VCaP (cell line): ENCODE results near the gene CDH18.

Source experiments
- H3K27ac ChIP-seq: fragments of 450-650 bp; 2 replicates; pipeline ENCODE4 v1.5.1; 2017
- CTCF ChIP-seq: fragments of 450-650 bp; conservative IDR thresholded peaks from 2 replicates; pipeline ENCODE4 v1.5.1; 2017; ENCODE audit warnings: mild to moderate bottlenecking, moderate library complexity

CDH18 gene

GRCh38 chr5:19532936-19533335 is 455.1 kb downstream of the CDH18 start:
- no peak for TF ChIP-seq CTCF

GRCh38 chr5:19531374-19531952 is 456.5 kb downstream of the CDH18 start:
- H3K27ac ChIP-seq, result no peak overlapping the region
- no peak for TF ChIP-seq CTCF

More at GRCh38 chr5:19532936-19533335, 455.1 kb downstream of the CDH18 start:
- H3K27ac ChIP-seq, result no peak overlapping the region

GRCh38 chr5:19519448-19519847 is 468.6 kb downstream of the CDH18 start:
- H3K27ac ChIP-seq, result no peak overlapping the region
- TF ChIP-seq CTCF, result no peak

GRCh38 chr5:19498852-19499251 is 489.1 kb downstream of the CDH18 start:
- no peak overlapping the region for H3K27ac ChIP-seq
- TF ChIP-seq CTCF, result no peak

GRCh38 chr5:19497229-19497815 is 490.7 kb downstream of the CDH18 start:
- TF ChIP-seq CTCF, result no peak

GRCh38 chr5:19496056-19496455 is 491.9 kb downstream of the CDH18 start:
- H3K27ac ChIP-seq, result no peak overlapping the region
- no peak for TF ChIP-seq CTCF

More at GRCh38 chr5:19497229-19497815, 490.7 kb downstream of the CDH18 start:
- no peak overlapping the region for H3K27ac ChIP-seq

- TF ChIP-seq CTCF, result no peak
- H3K27ac ChIP-seq, result no peak overlapping the region
These were observed 495.1 kb downstream of the CDH18 start for GRCh38 chr5:19492861-19493260.
